GM18868 (cell line): ENCODE results near the gene TNFSF11.

Source experiments
- ATAC-seq: cut with Tn5 transposase; IDR thresholded peaks from one replicate; pipeline ENCODE4 v1.9.1; 2021; ENCODE audit warnings: mild to moderate bottlenecking, moderate library complexity; ENCODE audit not compliant: unreplicated experiment

Gene TNFSF11

GRCh38 chr13:42651936-42652641 is 78.1 kb downstream of the TNFSF11 start:
- ATAC-seq = no peak

- no peak for ATAC-seq
Observed at GRCh38 chr13:42652642-42653415, 78.9 kb downstream of the TNFSF11 start.

- no peak for ATAC-seq
Observed at GRCh38 chr13:42653679-42654078, 79.7 kb downstream of the TNFSF11 start.

- ATAC-seq = no peak
Observed at GRCh38 chr13:42654212-42654611, 80.3 kb downstream of the TNFSF11 start.

- ATAC-seq = no peak
Observed at GRCh38 chr13:42654722-42655121, 80.8 kb downstream of the TNFSF11 start.

- ATAC-seq = no peak
Observed at GRCh38 chr13:42656161-42656560, 82.2 kb downstream of the TNFSF11 start.

- ATAC-seq = no peak
Observed at GRCh38 chr13:42656958-42657357, 83.0 kb downstream of the TNFSF11 start.
